GM12878 (cell line): Measurements from ENCODE around the gene ECPAS. TPM values are rescaled to one million over a fixed set of nuclear protein-coding genes. Genes with fewer than 3 reads are reported as not detected.
A peak's percentile ranks its signal among the peaks of the same experiment; 100 is the strongest.

ENCODE experiments used
- ATAC-seq: fragments of 200-7000 bp; cut with Tn5 transposase; 3 replicates; pipeline ENCODE4 v1.9.1; 2020; ENCODE audit warnings: mild to moderate bottlenecking, moderate library complexity
- BruUV-seq: library from RNA; stranded (reverse); fragments of 400-500 nt; replicated peaks from 2 replicates; lab custom pipeline; 2021; lab: Mats Ljungman, UMichigan
- CTCF ChIA-PET: fragments of 300-600 bp; sonication (Branson Sonifier 250); formaldehyde crosslinking; extraction: SDS; loops from one replicate; lab custom pipeline; 2021; ENCODE audit warnings: inconsistent platforms; lab: Yijun Ruan, JAX
- POLR2A ChIA-PET: fragments of 350-600 bp; formaldehyde crosslinking; extraction: SDS; loops from one replicate; lab custom pipeline; 2021; ENCODE audit warnings: inconsistent platforms; lab: Charles Lee
- RAD21 ChIA-PET: fragments of 300-600 bp; sonication (Branson Sonifier 250); formaldehyde crosslinking; loops from one replicate; lab custom pipeline; 2023; ENCODE audit warnings: antibody characterized with exemption; ENCODE audit not compliant: unreplicated experiment; lab: Charles Lee
- SMC1A ChIA-PET: fragments of 300-600 bp; sonication (Branson Sonifier 250); formaldehyde crosslinking; loops from one replicate; lab custom pipeline; 2023; ENCODE audit not compliant: unreplicated experiment, uncharacterized antibody; lab: Charles Lee
- DNase-seq: peaks from one replicate; pipeline ENCODE4 v3.0.0-alpha.2; 2011; ENCODE audit warnings: low read depth, low spot score
- FAIRE-seq: peaks from 3 replicates; lab custom pipeline; 2011; peaks lifted over from hg19 to GRCh38; lab: Jason Lieb, UNC
- H2AFZ ChIP-seq: 2 replicates; pipeline ENCODE4 v1.6.0; 2011; ENCODE audit warnings: low read depth, low read length, control low read depth; ENCODE audit not compliant: control insufficient read depth
- H3K27ac ChIP-seq: 2 replicates; pipeline ENCODE4 v1.5.1; 2011; ENCODE audit warnings: control low read depth; ENCODE audit not compliant: control insufficient read depth, insufficient read depth
- H3K27me3 ChIP-seq, 2 experiments: replicated peaks in 1 of 2; 2 replicates each; pipeline versions ENCODE4 v1.6.0 to v1.6.1; 2011; ENCODE audit warnings: low read length in 1 of 2; ENCODE audit not compliant: control insufficient read depth in 2 of 2, insufficient read depth in 2 of 2
- H3K36me3 ChIP-seq, 2 experiments: 2 replicates each; pipeline ENCODE4 v1.5.1; 2011; ENCODE audit warnings: low read length in 1 of 2; ENCODE audit not compliant: control insufficient read depth in 2 of 2, insufficient read depth in 2 of 2
- H3K4me1 ChIP-seq: 2 replicates; pipeline ENCODE4 v1.6.1; 2011; ENCODE audit warnings: mild to moderate bottlenecking, low read length, moderate library complexity, mixed read lengths; ENCODE audit not compliant: control insufficient read depth, insufficient read depth
- H3K4me2 ChIP-seq: 2 replicates; pipeline ENCODE4 v1.6.0; 2011; ENCODE audit warnings: control low read depth; ENCODE audit not compliant: control insufficient read depth, insufficient read depth
- H3K4me3 ChIP-seq: fragments of 200-600 bp; sonication (generic); 2 replicates; pipeline ENCODE4 v1.5.1; 2016
- H3K79me2 ChIP-seq: 2 replicates; pipeline ENCODE4 v1.6.0; 2011; ENCODE audit warnings: low read length; ENCODE audit not compliant: control insufficient read depth, insufficient read depth
- H3K9ac ChIP-seq: 2 replicates; pipeline ENCODE4 v1.8.0; 2011; ENCODE audit warnings: low read length, control low read depth, mixed read lengths; ENCODE audit not compliant: control insufficient read depth, insufficient read depth
- H3K9me3 ChIP-seq: replicated peaks from 3 replicates; pipeline ENCODE4 v1.5.1; 2011; ENCODE audit warnings: mild to moderate bottlenecking, low read length; ENCODE audit not compliant: control insufficient read depth, insufficient read depth
- H4K20me1 ChIP-seq: 2 replicates; pipeline ENCODE4 v1.6.0; 2011; ENCODE audit not compliant: control insufficient read depth, insufficient read depth
- CHD4 ChIP-seq: fragments of 200-600 bp; sonication (generic); IDR thresholded peaks from 2 replicates; pipeline ENCODE4 v1.6.1; 2016; ENCODE audit warnings: mild to moderate bottlenecking
- ETV6 ChIP-seq, 2 experiments: fragments of 450-650 bp in 1 of 2; IDR thresholded peaks in 1 of 2; conservative IDR thresholded peaks in 1 of 2; 2 replicates each; pipeline ENCODE4 v1.6.1; 2014; ENCODE audit warnings: antibody characterized with exemption in 1 of 2, borderline replicate concordance in 1 of 2, low read depth in 1 of 2, mild to moderate bottlenecking in 1 of 2, moderate library complexity in 1 of 2
- KDM1A ChIP-seq: fragments of 200-600 bp; sonication (generic); IDR thresholded peaks from 2 replicates; pipeline ENCODE4 v1.6.1; 2016; ENCODE audit warnings: borderline replicate concordance
- NFYA ChIP-seq: IDR thresholded peaks from 2 replicates; pipeline ENCODE4 v1.6.1; 2011; ENCODE audit warnings: low read depth, mild to moderate bottlenecking, low read length, improper control_type of control experiment, borderline replicate concordance
- RAD51 ChIP-seq: fragments of 450-650 bp; IDR thresholded peaks from 2 replicates; pipeline ENCODE4 v1.6.1; 2016; ENCODE audit warnings: moderate library complexity, mild to moderate bottlenecking, inconsistent platforms
- SMAD5 ChIP-seq: IDR thresholded peaks from 2 replicates; pipeline ENCODE4 v1.6.1; 2016; ENCODE audit warnings: antibody characterized with exemption, low read depth
- ZBED1 ChIP-seq: IDR thresholded peaks from 2 replicates; pipeline ENCODE4 v1.6.1; 2016; ENCODE audit warnings: borderline replicate concordance
- ZZZ3 ChIP-seq: IDR thresholded peaks from 2 replicates; pipeline ENCODE4 v1.6.1; 2011; ENCODE audit warnings: low read depth; ENCODE audit not compliant: control insufficient read depth, insufficient read length
- WGBS: methylation state at CpG from one replicate; pipeline ENCODE4 v1.1.6; 2016; ENCODE audit warnings: low lambda C conversion rate; ENCODE audit not compliant: insufficient replicate concordance, insufficient coverage; ENCODE audit errors: missing lambda C conversion rate; 5-methylcytosine and 5-hydroxymethylcytosine counted together
- in situ Hi-C: fragments of 300-500 bp; cut with MboI; formaldehyde crosslinking; loops from 9 replicates; pipeline ENCODE4 v1.14.3; 2018; ENCODE audit warnings: mixed read lengths
- intact Hi-C: fragments of 100-400 bp; cut with micrococcal nuclease; formaldehyde crosslinking; loops from one replicate; pipeline ENCODE4 v1.14.2; 2022; ENCODE audit not compliant: unreplicated experiment
- polyA plus RNA-seq, 11 experiments: library from polyadenylated mRNA; depleted of rRNA in 4 of 11; unstranded in 6 of 11; stranded (reverse) in 5 of 11; fragments of >200 nt; fragmentation: Nextera tagmentation in 4 of 11; fragmentation: Illumina TruSeq in 1 of 11; extraction: Ambion mirVana in 4 of 11; extraction: Trizol in 1 of 11; gene quantifications; 1 replicate in 1 of 11; 2 replicates in 10 of 11; pipeline versions ENCODE4 v1.2.1 to v1.2.3, GENCODE V29; 2011 to 2016; ENCODE audit warnings: inconsistent platforms in 2 of 11, missing spikeins in 2 of 11, low read depth in 1 of 11
- total RNA-seq, 4 experiments: library from RNA; depleted of rRNA in 3 of 4; stranded (reverse); fragments of >200 nt in 3 of 4; fragmentation: Illumina TruSeq in 1 of 4; extraction: Trizol in 1 of 4; gene quantifications; 2 replicates each; pipeline versions ENCODE4 v1.2.1 to v1.2.3, GENCODE V29; 2013 to 2021
- TF ChIP-seq, protein P1 (sequence below): IDR thresholded peaks from 2 replicates; pipeline ENCODE4 v1.6.1; 2011; ENCODE audit warnings: mild to moderate bottlenecking, low read depth, low read length, moderate library complexity; ENCODE audit not compliant: insufficient replicate concordance

Gene ECPAS
- total and polyA plus RNA-seq, 10 of the 15 experiments (the other 5 are each of a cell fraction or from before 2014, with no cell fraction given): 11.2 to 69.8 (median 50.1) TPM

DNA sequence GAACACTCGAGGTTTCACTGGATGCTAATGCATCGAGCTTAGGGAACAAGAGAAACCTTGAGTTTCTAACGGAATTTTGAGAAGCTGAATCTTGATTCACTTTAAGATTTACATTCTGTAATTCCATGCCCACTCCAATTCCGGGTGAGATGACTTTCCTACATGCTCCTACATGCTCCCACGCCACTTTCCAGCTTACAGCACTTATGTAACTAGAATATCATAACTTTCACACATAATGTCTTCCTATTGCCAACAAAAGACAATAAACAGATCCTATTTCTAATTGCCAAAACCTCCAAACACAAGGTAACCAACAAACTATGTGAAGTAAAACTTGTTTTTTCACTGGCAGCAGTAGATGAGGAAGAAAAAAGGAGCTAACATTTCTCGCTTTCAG, 72.9 kb downstream of the ECPAS start:
- no peak overlapping the region for H2AFZ ChIP-seq
- H3K9me3 ChIP-seq: no peaks in the 10 kb centered on the region
- ChIA-PET SMC1A (no interaction called here), CTCF (interaction anchor here (0.5 kb wide), 1 partner anchor 1524 kb away, joined by 3 read pairs; no protein-coding TSS in a partner anchor)
- no peaks in the 10 kb centered on the region for H4K20me1 ChIP-seq
- H3K9ac ChIP-seq: no peak overlapping the region
- H3K4me3 ChIP-seq: no peak overlapping the region
- no TSS peak for BruUV-seq
- FAIRE-seq: no peak
- intact Hi-C loops: no loop called here
- no peak overlapping the region for H3K27ac ChIP-seq
- TF ChIP-seq, protein P1, sequence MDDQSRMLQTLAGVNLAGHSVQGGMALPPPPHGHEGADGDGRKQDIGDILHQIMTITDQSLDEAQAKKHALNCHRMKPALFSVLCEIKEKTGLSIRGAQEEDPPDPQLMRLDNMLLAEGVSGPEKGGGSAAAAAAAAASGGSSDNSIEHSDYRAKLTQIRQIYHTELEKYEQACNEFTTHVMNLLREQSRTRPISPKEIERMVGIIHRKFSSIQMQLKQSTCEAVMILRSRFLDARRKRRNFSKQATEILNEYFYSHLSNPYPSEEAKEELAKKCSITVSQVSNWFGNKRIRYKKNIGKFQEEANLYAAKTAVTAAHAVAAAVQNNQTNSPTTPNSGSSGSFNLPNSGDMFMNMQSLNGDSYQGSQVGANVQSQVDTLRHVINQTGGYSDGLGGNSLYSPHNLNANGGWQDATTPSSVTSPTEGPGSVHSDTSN: no peak
- TF ChIP-seq KDM1A: no peak
- TF ChIP-seq, all 136 proteins: peak for 0
- Histone ChIP-seq H3K79me2 (no peaks in the 10 kb centered on the region), H3K4me1 (no peaks in the 10 kb centered on the region), H3K27me3 (no peaks in the 10 kb centered on the region), H3K4me2 (no peak overlapping the region), H3K36me3 (peaks cover 6 to 49% of the 10 kb centered on the region in 2 experiments)
- ATAC-seq: no peak
- RAD21 ChIA-PET: no interaction called here
- WGBS: 97% methylated on average over 6 of the region's 6 CpGs
- DNase-seq: no peak
- POLR2A ChIA-PET: no interaction called here
- in situ Hi-C loops: no loop called here

DNA sequence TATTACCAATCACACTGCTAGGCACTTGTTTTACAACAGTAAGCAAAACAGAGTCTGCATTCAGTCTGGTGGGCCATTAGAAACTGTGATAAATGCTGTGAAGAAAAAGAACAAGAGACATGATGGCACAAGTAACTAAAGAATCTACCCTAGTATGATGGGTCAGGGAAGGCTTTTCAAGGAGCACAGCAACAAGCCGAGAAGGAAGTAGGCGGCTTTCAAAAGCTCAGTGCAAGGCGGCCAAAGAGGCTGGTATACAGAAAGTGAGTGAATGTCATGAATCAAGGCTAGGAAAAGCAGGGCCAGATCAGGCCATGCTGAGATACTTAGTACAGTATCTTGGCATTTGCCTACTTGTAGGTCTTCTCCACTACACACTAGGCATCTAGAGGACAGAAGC, 76.4 kb downstream of the ECPAS start:
- SMC1A ChIA-PET: no interaction called here
- no peak overlapping the region for H3K4me2 ChIP-seq
- 98% methylated on average over 3 of the region's 3 CpGs for WGBS
- no peak overlapping the region for H3K9ac ChIP-seq
- no peak for ATAC-seq
- intact Hi-C loops: no loop called here
- no peak for TF ChIP-seq ZZZ3
- no peak for TF ChIP-seq RAD51
- no peak for TF ChIP-seq ETV6 (conservative IDR thresholded peaks at IDR 0.05 in 1 of 2, IDR thresholded peaks at IDR 0.05 in 1 of 2; ENCODE audit: borderline replicate concordance in 1 of 2, low read depth in 1 of 2)
- no peak for TF ChIP-seq ZBED1
- TF ChIP-seq NFYA: no peak
- TF ChIP-seq CHD4: no peak
- no peak for TF ChIP-seq SMAD5
- in situ Hi-C loops: no loop called here
- FAIRE-seq: no peak
- no peaks in the 10 kb centered on the region for H3K4me1 ChIP-seq
- no peaks in the 10 kb centered on the region for H3K27me3 ChIP-seq
- H3K36me3 ChIP-seq: peaks cover 4 to 55% of the 10 kb centered on the region in 2 experiments
- DNase-seq: no peak
- CTCF ChIA-PET: no interaction called here
- TSS peak; percentile 15 for BruUV-seq
- H3K4me3 ChIP-seq: no peak overlapping the region
- H4K20me1 ChIP-seq: no peaks in the 10 kb centered on the region
- H3K9me3 ChIP-seq: peaks cover 4% of the 10 kb centered on the region
- RAD21 ChIA-PET: no interaction called here
- no peak overlapping the region for H2AFZ ChIP-seq
- H3K27ac ChIP-seq: no peak overlapping the region
- no peaks in the 10 kb centered on the region for H3K79me2 ChIP-seq
- POLR2A ChIA-PET: no interaction called here
